ENCODE measurements around the gene ZG16B.
A peak's percentile ranks its signal among the peaks of the same experiment; 100 is the strongest.

The ZG16B gene

GRCh38 chr16:2874912-2875362 is 44.8 kb downstream of the ZG16B start:
- TF ChIP-seq, protein P1, sequence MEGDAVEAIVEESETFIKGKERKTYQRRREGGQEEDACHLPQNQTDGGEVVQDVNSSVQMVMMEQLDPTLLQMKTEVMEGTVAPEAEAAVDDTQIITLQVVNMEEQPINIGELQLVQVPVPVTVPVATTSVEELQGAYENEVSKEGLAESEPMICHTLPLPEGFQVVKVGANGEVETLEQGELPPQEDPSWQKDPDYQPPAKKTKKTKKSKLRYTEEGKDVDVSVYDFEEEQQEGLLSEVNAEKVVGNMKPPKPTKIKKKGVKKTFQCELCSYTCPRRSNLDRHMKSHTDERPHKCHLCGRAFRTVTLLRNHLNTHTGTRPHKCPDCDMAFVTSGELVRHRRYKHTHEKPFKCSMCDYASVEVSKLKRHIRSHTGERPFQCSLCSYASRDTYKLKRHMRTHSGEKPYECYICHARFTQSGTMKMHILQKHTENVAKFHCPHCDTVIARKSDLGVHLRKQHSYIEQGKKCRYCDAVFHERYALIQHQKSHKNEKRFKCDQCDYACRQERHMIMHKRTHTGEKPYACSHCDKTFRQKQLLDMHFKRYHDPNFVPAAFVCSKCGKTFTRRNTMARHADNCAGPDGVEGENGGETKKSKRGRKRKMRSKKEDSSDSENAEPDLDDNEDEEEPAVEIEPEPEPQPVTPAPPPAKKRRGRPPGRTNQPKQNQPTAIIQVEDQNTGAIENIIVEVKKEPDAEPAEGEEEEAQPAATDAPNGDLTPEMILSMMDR (conservative IDR thresholded peaks at IDR 0.05; ENCODE audit: control insufficient read depth, insufficient read depth, low read depth, low read length), result peak; percentile 65
- H3K4me3 ChIP-seq (ENCODE audit: control insufficient read depth, low read depth, low read length), result no peak overlapping the region
- peak; percentile 75 for DNase-seq (ENCODE audit: low read depth)

DNA sequence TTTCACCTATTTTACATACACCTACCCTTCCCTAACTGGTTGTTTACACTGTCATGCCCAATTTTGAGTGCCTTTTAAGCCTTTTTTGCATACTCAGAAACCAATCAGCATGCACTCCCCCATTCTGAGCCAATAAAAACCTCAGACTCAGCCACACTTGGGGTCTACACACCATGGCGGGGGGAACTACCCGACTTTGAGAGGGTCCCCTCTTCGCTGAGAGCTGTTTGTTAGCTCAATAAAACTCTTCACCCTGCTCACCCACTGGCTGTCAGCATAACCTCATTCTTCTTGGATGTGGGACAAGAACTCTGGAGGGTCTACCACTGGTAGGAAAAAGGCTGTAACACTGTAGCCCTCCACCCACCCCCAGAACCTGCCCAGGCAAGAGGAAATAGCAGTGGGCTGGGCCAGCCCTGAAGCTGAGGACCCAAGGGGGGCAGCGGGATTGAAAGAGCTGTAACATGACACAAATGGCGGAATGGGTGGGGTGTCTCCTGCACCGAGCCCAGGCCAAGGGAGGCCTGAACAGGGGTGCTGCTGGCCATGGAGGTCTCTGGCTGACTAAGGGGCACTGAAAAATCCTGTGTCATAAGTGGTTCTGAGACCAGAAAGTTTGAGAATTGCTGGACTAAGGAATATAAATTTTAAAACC is 49.9 kb downstream of the ZG16B start:
- TF ChIP-seq, protein P1 (conservative IDR thresholded peaks at IDR 0.05; ENCODE audit: control insufficient read depth, insufficient read depth, low read depth, low read length), result no peak
- DNase-seq (ENCODE audit: low read depth), result no peak

More for the DNA sequence above, 49.9 kb downstream of the ZG16B start:
- H3K4me3 ChIP-seq (ENCODE audit: control insufficient read depth, low read depth, low read length), result no peak overlapping the region
